HCT116 (cell line): ENCODE data around the gene ZNF524. TPM values are rescaled to one million over a fixed set of nuclear protein-coding genes. Genes with fewer than 3 reads are reported as not detected.

Experiments
- ATAC-seq: fragments of 200-7000 bp; cut with Tn5 transposase; 2 replicates; pipeline ENCODE4 v1.9.1; 2020; ENCODE audit warnings: mild to moderate bottlenecking, moderate library complexity
- BruUV-seq: library from RNA; stranded (reverse); fragments of 400-500 nt; replicated peaks from 2 replicates; lab custom pipeline; 2021; lab: Mats Ljungman, UMichigan
- CTCF ChIA-PET: fragments of 300-600 bp; sonication (Branson Sonifier 250); formaldehyde crosslinking; loops from one replicate; lab custom pipeline; 2021; ENCODE audit warnings: antibody characterized with exemption; lab: Charles Lee
- POLR2A ChIA-PET: fragments of 300-600, 350-600 bp; sonication (Branson Sonifier 250); formaldehyde crosslinking; loops from one replicate; lab custom pipeline; 2021; ENCODE audit warnings: antibody characterized with exemption; lab: Charles Lee
- RAD21 ChIA-PET, 2 experiments: fragments of 300-600 bp; sonication (Branson Sonifier 250); formaldehyde crosslinking; loops; one replicate each; lab custom pipeline; 2023; ENCODE audit warnings: low total read pairs in 2 of 2; ENCODE audit not compliant: uncharacterized antibody in 2 of 2, unreplicated experiment in 2 of 2, low non-redundant PET in 1 of 2; lab: Charles Lee
- DNase-seq: peaks from one replicate; pipeline ENCODE4 v3.0.0-alpha.2; 2010; ENCODE audit warnings: low read depth, low spot score
- H2AFZ ChIP-seq: fragments of 200-600 bp; shearing (Covaris generic), sonication (generic); 2 replicates; pipeline ENCODE4 v1.6.1; 2017; ENCODE audit warnings: low read depth, mixed run types, mixed read lengths, antibody characterized with exemption, low read length; ENCODE audit not compliant: poor library complexity, severe bottlenecking
- H3K27ac ChIP-seq: 2 replicates; pipeline ENCODE4 v1.5.1; 2012; ENCODE audit warnings: low read depth, low read length
- H3K27me3 ChIP-seq: fragments of 200-600 bp; sonication (generic); 2 replicates; pipeline ENCODE4 v1.6.1; 2016; ENCODE audit warnings: mixed run types, low read length, mixed read lengths; ENCODE audit not compliant: insufficient read depth
- H3K36me3 ChIP-seq, 2 experiments: fragments of 200-500 bp in 1 of 2; fragments of 200-600 bp in 1 of 2; sonication (Bioruptor generic) in 1 of 2; sonication (generic) in 1 of 2; 2 replicates each; pipeline versions ENCODE4 v1.5.1 to v1.6.1; 2014 to 2016; ENCODE audit warnings: low read length in 2 of 2, inconsistent platforms in 1 of 2, mixed read lengths in 1 of 2, mixed run types in 1 of 2; ENCODE audit not compliant: insufficient read depth in 2 of 2, control insufficient read depth in 1 of 2
- H3K4me1 ChIP-seq, 2 experiments: fragments of 200-600 bp in 1 of 2; sonication (generic) in 1 of 2; 2 replicates each; pipeline versions ENCODE4 v1.5.1 to v1.6.1; 2012 to 2017; ENCODE audit warnings: low read length in 2 of 2, inconsistent platforms in 1 of 2, mild to moderate bottlenecking in 1 of 2, mixed read lengths in 1 of 2, mixed run types in 1 of 2, moderate library complexity in 1 of 2; ENCODE audit not compliant: insufficient read depth in 2 of 2, control insufficient read depth in 1 of 2
- H3K4me2 ChIP-seq: fragments of 200-600 bp; sonication (generic); 2 replicates; pipeline ENCODE4 v1.6.1; 2017; ENCODE audit warnings: mixed run types, low read length, mixed read lengths
- H3K4me3 ChIP-seq, 2 experiments: fragments of 200-600 bp in 1 of 2; sonication (generic) in 1 of 2; replicated peaks in 1 of 2; 2 replicates each; pipeline ENCODE4 v1.5.1; 2011 to 2016; ENCODE audit warnings: low read length in 2 of 2, control low read depth in 1 of 2, low read depth in 1 of 2, mild to moderate bottlenecking in 1 of 2, mixed read lengths in 1 of 2, mixed run types in 1 of 2
- H3K79me2 ChIP-seq: fragments of 200-600 bp; sonication (generic); 2 replicates; pipeline ENCODE4 v1.6.1; 2017; ENCODE audit warnings: mild to moderate bottlenecking, mixed run types, low read length, moderate library complexity, mixed read lengths; ENCODE audit not compliant: insufficient read depth
- H3K9ac ChIP-seq: fragments of 200-600 bp; sonication (generic); 2 replicates; pipeline ENCODE4 v1.6.1; 2016; ENCODE audit warnings: low read length, mixed read lengths
- H3K9me2 ChIP-seq: fragments of 200-600 bp; sonication (generic), shearing (Covaris generic); 2 replicates; pipeline ENCODE4 v1.6.1; 2017; ENCODE audit warnings: mixed run types, mild to moderate bottlenecking, moderate library complexity; ENCODE audit not compliant: insufficient read depth
- H3K9me3 ChIP-seq, 2 experiments: fragments of 200-500 bp in 1 of 2; fragments of 200-600 bp in 1 of 2; sonication (Bioruptor generic) in 1 of 2; sonication (generic) in 1 of 2; 2 replicates each; pipeline ENCODE4 v1.6.1; 2014 to 2017; ENCODE audit warnings: low read length in 2 of 2, mixed read lengths in 2 of 2, inconsistent platforms in 1 of 2, low read depth in 1 of 2, mild to moderate bottlenecking in 1 of 2, mixed run types in 1 of 2, moderate library complexity in 1 of 2; ENCODE audit not compliant: control insufficient read depth in 1 of 2, insufficient read depth in 1 of 2
- H4K20me1 ChIP-seq: fragments of 200-600 bp; sonication (generic), shearing (Covaris generic); 2 replicates; pipeline ENCODE4 v1.6.1; 2017; ENCODE audit warnings: mixed run types, mild to moderate bottlenecking, moderate library complexity; ENCODE audit not compliant: insufficient read depth
- ATF3 ChIP-seq: IDR thresholded peaks from 2 replicates; pipeline ENCODE4 v1.6.1; 2012
- CBX3 ChIP-seq: IDR thresholded peaks from 2 replicates; pipeline ENCODE4 v1.6.1; 2012; ENCODE audit warnings: low read depth
- CEBPB ChIP-seq: IDR thresholded peaks from 2 replicates; pipeline ENCODE4 v1.6.1; 2012; ENCODE audit warnings: low read depth
- CTCF ChIP-seq, 3 experiments: fragments of 200-600 bp in 1 of 3; sonication (generic) in 1 of 3; IDR thresholded peaks in 2 of 3; conservative IDR thresholded peaks in 1 of 3; 2 replicates each; pipeline ENCODE4 v1.5.1; 2012 to 2017; ENCODE audit warnings: low read depth in 2 of 3, low read length in 2 of 3, antibody characterized with exemption in 1 of 3, borderline replicate concordance in 1 of 3, control low read depth in 1 of 3, mild to moderate bottlenecking in 1 of 3, mixed read lengths in 1 of 3, mixed run types in 1 of 3, moderate library complexity in 1 of 3; ENCODE audit not compliant: insufficient read depth in 1 of 3
- ELF1 ChIP-seq: IDR thresholded peaks from 2 replicates; pipeline ENCODE4 v1.6.1; 2012; ENCODE audit warnings: low read depth, borderline replicate concordance
- FOSL1 ChIP-seq: IDR thresholded peaks from 2 replicates; pipeline ENCODE4 v1.6.1; 2012; ENCODE audit warnings: low read depth
- MAX ChIP-seq: IDR thresholded peaks from 2 replicates; pipeline ENCODE4 v1.6.1; 2012
- POLR2A ChIP-seq: IDR thresholded peaks from 2 replicates; pipeline ENCODE4 v1.7.0; 2011; ENCODE audit warnings: borderline replicate concordance; ENCODE audit not compliant: insufficient read depth, insufficient read length; ENCODE audit errors: extremely low read depth
- RAD21 ChIP-seq: IDR thresholded peaks from 2 replicates; pipeline ENCODE4 v1.6.1; 2012; ENCODE audit warnings: low read depth, mild to moderate bottlenecking
- SRF ChIP-seq: IDR thresholded peaks from 2 replicates; pipeline ENCODE4 v1.6.1; 2012; ENCODE audit warnings: low read depth
- YY1 ChIP-seq: IDR thresholded peaks from 2 replicates; pipeline ENCODE4 v1.6.1; 2011; ENCODE audit warnings: low read length, low read depth, moderate library complexity, mild to moderate bottlenecking; ENCODE audit not compliant: insufficient replicate concordance; ENCODE audit errors: extremely low read depth
- ZBTB33 ChIP-seq: IDR thresholded peaks from 2 replicates; pipeline ENCODE4 v1.6.1; 2011; ENCODE audit warnings: mild to moderate bottlenecking, low read length, moderate library complexity; ENCODE audit not compliant: insufficient replicate concordance; ENCODE audit errors: extremely low read depth
- ZFX ChIP-seq: fragments of 450-650 bp; IDR thresholded peaks from 2 replicates; pipeline ENCODE4 v1.6.1; 2017
- intact Hi-C: fragments of 100-400 bp; cut with micrococcal nuclease; formaldehyde crosslinking; loops from 2 replicates; pipeline ENCODE4 v1.10.0; 2022
- total RNA-seq: library from RNA; stranded (reverse); gene quantifications from one replicate; pipeline ENCODE4 v1.2.1, GENCODE V29; 2021; ENCODE audit not compliant: unreplicated experiment

ZNF524 gene
- total RNA-seq, 1 experiment from 2014 or later: 17.2 TPM

GRCh38 chr19:55643887-55644176, 43.7 kb downstream of the ZNF524 start:
- ChIA-PET CTCF (interaction anchor here (2.8 kb wide), 1 partner anchor 11 kb away, joined by 12 read pairs; the partner anchor contains the start of gene U2AF2), POLR2A (no interaction called here), RAD21 (no interaction called here)
- H3K9ac ChIP-seq: peak overlapping the region; percentile 99
- ATAC-seq (no peak), DNase-seq (no peak)
- peak overlapping the region; percentile 94 to 97 for H3K4me3 ChIP-seq
- peak overlapping the region; percentile 75 for H3K4me2 ChIP-seq
- H3K4me1 ChIP-seq: peaks cover 16 to 45% of the 10 kb centered on the region in 2 experiments; a peak in 3 of 4 replicates
- TF ChIP-seq ZFX (peak; percentile 36; the same call in 1 of the 2 replicates), CEBPB (no peak)
- peak overlapping the region; percentile 96 for H3K27ac ChIP-seq
- no peaks in the 10 kb centered on the region for H3K27me3 ChIP-seq
- intact Hi-C loops: no loop called here
- H3K9me2 ChIP-seq: no peaks in the 10 kb centered on the region
- no peak overlapping the region for H2AFZ ChIP-seq
- no peaks in the 10 kb centered on the region for H4K20me1 ChIP-seq
- H3K36me3 ChIP-seq: peaks cover 10 to 12% of the 10 kb centered on the region in 2 experiments; a peak in 3 of 4 replicates
- BruUV-seq: no TSS peak
- no peaks in the 10 kb centered on the region for H3K9me3 ChIP-seq
- H3K79me2 ChIP-seq: peaks cover 51% of the 10 kb centered on the region

GRCh38 chr19:55644191-55644833, 44.2 kb downstream of the ZNF524 start:
- peak overlapping the region; percentile 99 for H3K9ac ChIP-seq
- BruUV-seq: no TSS peak
- peaks cover 10 to 12% of the 10 kb centered on the region in 2 experiments; a peak in 3 of 4 replicates for H3K36me3 ChIP-seq
- no peak overlapping the region for H2AFZ ChIP-seq
- no peaks in the 10 kb centered on the region for H3K27me3 ChIP-seq
- H3K4me1 ChIP-seq: peaks cover 14 to 41% of the 10 kb centered on the region in 2 experiments; a peak in 3 of 4 replicates
- peak overlapping the region; percentile 94 to 97 for H3K4me3 ChIP-seq
- ChIA-PET CTCF (interaction anchor here (2.8 kb wide), 1 partner anchor 10 kb away, joined by 12 read pairs; the partner anchor contains the start of gene U2AF2), POLR2A (no interaction called here), RAD21 (no interaction called here)
- no peak for DNase-seq
- intact Hi-C loops: no loop called here
- H4K20me1 ChIP-seq: no peaks in the 10 kb centered on the region
- H3K27ac ChIP-seq: peak overlapping the region; percentile 96
- TF ChIP-seq ZBTB33 (no peak), RAD21 (no peak), POLR2A (no peak), CTCF (IDR thresholded peaks at IDR 0.05 in 2 of 3, conservative IDR thresholded peaks at IDR 0.05 in 1 of 3; ENCODE audit: borderline replicate concordance in 1 of 3, insufficient read depth in 1 of 3, low read depth in 2 of 3, low read length in 2 of 3) (no peak), ATF3 (no peak), CBX3 (no peak), SRF (no peak), YY1 (no peak), FOSL1 (no peak), MAX (no peak), ELF1 (no peak)
- TF ChIP-seq, all 23 proteins: peak for 0
- H3K9me2 ChIP-seq: no peaks in the 10 kb centered on the region
- ATAC-seq: no peak
- H3K4me2 ChIP-seq: peak overlapping the region; percentile 75
- peaks cover 48% of the 10 kb centered on the region for H3K79me2 ChIP-seq
- H3K9me3 ChIP-seq: no peaks in the 10 kb centered on the region
